Activated T-cell treated with anti-CD3 and anti-CD28 coated beads, Interleukin-2, amount 50 U/mL, for 24 hours (primary cell): ENCODE measurements around the gene ADAMTS10.
"Not testable (repeated sequence)": the region's sequence is repeated elsewhere in the genome, so short reads cannot be mapped to it uniquely, and the experiment has no call there.

ENCODE experiments used
- DNase-seq: peaks from one replicate; pipeline ENCODE4 v3.0.0-alpha.2; 2020
- H3K27ac Mint-ChIP-seq: 2 replicates; pipeline ENCODE4 v1.8.0; 2020; ENCODE audit warnings: mild to moderate bottlenecking, mixed read lengths
- H3K27me3 Mint-ChIP-seq: 2 replicates; pipeline ENCODE4 v1.8.0; 2020; ENCODE audit warnings: mixed read lengths
- H3K36me3 Mint-ChIP-seq: 2 replicates; pipeline ENCODE4 v1.8.0; 2020; ENCODE audit warnings: low read depth, mixed read lengths
- H3K4me1 Mint-ChIP-seq: 2 replicates; pipeline ENCODE4 v1.8.0; 2020; ENCODE audit warnings: low read depth, mixed read lengths
- H3K4me3 Mint-ChIP-seq: 2 replicates; pipeline ENCODE4 v1.8.0; 2020; ENCODE audit warnings: mild to moderate bottlenecking, moderate library complexity, mixed read lengths
- H3K9me3 Mint-ChIP-seq: 2 replicates; pipeline ENCODE4 v1.8.0; 2020; ENCODE audit warnings: mixed read lengths

The ADAMTS10 gene

GRCh38 chr19:8592231-8593009 lies 18.1 kb downstream of the ADAMTS10 start:
- H3K9me3 Mint-ChIP-seq = no peaks in the 10 kb centered on the region
- peak overlapping the region; percentile 69 for H3K4me3 Mint-ChIP-seq
- DNase-seq = peak; percentile 98
- H3K27ac Mint-ChIP-seq = peak overlapping the region; percentile 61
- H3K27me3 Mint-ChIP-seq = no peaks in the 10 kb centered on the region
- peaks cover 22% of the 10 kb centered on the region for H3K4me1 Mint-ChIP-seq
- H3K36me3 Mint-ChIP-seq = peaks cover 3% of the 10 kb centered on the region

DNA sequence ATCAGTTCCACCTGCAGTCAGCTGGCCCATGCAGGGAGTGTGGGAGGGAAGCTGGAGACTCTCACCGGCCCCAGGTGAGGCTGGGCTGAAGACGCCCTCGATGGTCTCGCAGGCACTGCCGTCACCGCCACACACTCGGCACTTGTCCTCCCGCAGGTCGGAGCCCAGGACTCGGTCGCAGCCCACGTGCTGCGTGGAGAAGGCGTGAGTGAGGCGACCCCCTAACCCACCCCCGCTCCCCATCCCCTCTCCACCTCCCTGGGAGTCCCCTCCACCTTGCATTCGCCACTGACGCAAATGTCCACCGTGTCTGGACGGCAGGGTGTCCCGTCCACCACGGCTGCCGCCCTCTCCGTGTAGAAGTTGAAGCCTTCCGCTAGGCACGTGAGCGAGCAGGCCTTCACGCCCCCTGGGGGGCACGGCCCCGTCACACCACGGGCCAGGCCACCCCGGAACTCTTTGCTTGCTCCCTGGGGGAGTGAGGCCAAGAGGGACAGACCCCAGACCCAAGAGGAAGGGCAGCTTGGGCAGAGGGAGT lies 21.3 kb downstream of the ADAMTS10 start:
- Mint-ChIP-seq H3K27ac (no peak overlapping the region), H3K36me3 (no peaks in the 10 kb centered on the region), H3K9me3 (no peaks in the 10 kb centered on the region), H3K4me1 (peaks cover 18% of the 10 kb centered on the region), H3K4me3 (no peak overlapping the region), H3K27me3 (no peaks in the 10 kb centered on the region)
- no peak for DNase-seq

DNA sequence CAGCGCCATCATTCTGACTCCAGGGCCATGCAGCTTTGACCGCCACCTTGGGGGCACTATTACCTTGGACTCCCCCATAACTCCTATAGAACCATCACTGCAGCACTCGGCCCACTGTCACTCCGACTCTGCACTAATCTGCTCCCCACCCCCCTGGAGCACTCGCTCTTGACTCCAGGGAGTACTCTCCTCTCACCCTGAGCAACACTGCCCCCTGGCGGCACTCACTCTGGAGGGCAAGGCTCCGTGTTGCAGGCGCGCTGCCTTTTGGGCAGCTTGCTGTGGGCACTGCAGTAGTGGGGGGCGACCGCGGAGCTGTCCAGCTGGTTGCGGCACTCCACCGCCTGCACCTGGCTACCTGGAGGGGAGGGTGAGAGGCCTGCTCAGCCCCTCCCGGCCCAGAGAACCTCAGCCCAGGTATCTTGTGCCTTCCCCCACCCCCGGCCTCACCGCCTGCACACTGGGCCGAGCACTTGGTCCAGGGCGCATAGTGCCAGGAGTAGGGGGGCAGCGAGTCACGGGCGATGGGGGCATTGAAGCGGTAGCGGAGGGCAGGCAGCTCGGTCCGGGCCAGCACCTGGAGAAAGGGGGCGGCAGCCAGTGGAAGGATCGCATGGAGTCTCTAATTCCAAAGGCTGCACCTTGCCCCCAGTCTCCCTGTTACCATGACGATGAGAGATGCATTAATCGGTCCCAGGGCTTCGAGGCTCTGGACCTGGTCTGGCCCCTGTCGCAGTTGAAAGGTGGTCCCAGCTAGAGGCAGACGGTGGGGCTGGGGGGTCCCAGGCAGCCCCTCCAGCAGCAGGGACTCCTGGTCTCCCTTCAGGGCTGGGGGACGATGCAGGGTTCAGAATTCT lies 24.4 kb downstream of the ADAMTS10 start:
- Mint-ChIP-seq H3K36me3 (no peaks in the 10 kb centered on the region), H3K9me3 (no peaks in the 10 kb centered on the region), H3K4me1 (no peaks in the 10 kb centered on the region), H3K27me3 (no peaks in the 10 kb centered on the region), H3K4me3 (no peak overlapping the region), H3K27ac (no peak overlapping the region)
- DNase-seq = peak; percentile 69

DNA sequence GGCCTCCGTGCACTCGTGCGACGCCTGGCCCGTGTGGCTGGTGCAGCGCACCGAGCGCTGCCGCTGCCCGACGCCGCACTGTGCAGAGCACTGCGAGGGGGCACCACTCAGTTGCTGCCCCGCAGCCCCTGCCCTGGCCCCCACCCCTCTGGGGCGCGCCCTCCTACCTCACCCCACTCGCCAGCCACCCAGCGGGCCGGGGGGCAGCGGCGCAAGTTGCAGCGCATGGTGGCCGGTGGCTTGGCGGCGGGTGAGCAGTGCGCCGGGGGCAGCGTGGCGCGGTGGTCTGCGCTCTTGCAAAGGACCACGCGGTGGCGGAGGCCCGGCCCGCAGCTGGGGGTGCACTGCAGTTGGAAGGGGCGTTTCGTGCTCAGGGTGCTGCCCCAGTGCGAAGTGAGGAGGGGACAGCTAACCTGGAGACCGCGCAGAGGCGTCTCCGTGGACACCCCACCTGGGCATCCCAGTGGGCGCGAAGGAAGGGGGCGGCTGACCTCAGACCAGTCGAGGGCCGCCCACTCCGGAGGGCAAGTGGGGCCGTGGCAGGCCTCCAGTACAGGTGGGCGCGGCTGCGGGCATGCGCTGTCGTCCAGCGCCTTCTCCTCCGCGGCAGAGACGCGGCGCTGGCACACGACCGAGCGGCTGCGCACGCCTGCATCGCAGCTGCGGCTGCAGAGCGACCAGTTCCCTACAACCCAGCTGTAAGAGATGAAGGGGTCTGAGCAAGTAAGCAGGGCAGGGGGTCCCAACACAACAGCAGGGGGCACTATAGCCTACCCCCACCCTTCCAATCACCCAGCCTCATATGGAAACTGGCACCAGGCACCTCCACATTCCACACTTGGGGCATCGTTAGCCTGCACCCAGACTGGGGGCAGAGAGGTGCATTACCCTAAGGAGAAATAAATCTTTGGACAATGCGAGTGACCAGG lies 25.3 kb downstream of the ADAMTS10 start:
- DNase-seq = no peak
- Mint-ChIP-seq H3K9me3 (no peaks in the 10 kb centered on the region), H3K27me3 (no peaks in the 10 kb centered on the region), H3K27ac (no peak overlapping the region), H3K4me3 (no peak overlapping the region), H3K36me3 (no peaks in the 10 kb centered on the region), H3K4me1 (peaks cover 1% of the 10 kb centered on the region)

GRCh38 chr19:8580710-8581281 lies 29.7 kb downstream of the ADAMTS10 start:
- H3K4me3 Mint-ChIP-seq = no peak overlapping the region
- peaks cover 2% of the 10 kb centered on the region for H3K27me3 Mint-ChIP-seq
- H3K36me3 Mint-ChIP-seq = no peaks in the 10 kb centered on the region
- peak; percentile 91 for DNase-seq
- no peak overlapping the region for H3K27ac Mint-ChIP-seq
- no peaks in the 10 kb centered on the region for H3K9me3 Mint-ChIP-seq
- H3K4me1 Mint-ChIP-seq = peaks cover 35% of the 10 kb centered on the region

GRCh38 chr19:8578642-8579265 lies 31.8 kb downstream of the ADAMTS10 start:
- Mint-ChIP-seq H3K4me3 (no peak overlapping the region), H3K9me3 (no peaks in the 10 kb centered on the region), H3K36me3 (no peaks in the 10 kb centered on the region), H3K4me1 (peaks cover 52% of the 10 kb centered on the region), H3K27me3 (peaks cover 2% of the 10 kb centered on the region), H3K27ac (peak overlapping the region; percentile 56)
- DNase-seq = peak; percentile 89

- peak overlapping the region; percentile 79 for H3K4me3 Mint-ChIP-seq
- peaks cover 59% of the 10 kb centered on the region for H3K4me1 Mint-ChIP-seq
- no peak for DNase-seq
- H3K27ac Mint-ChIP-seq = peak overlapping the region; percentile 83
- H3K27me3 Mint-ChIP-seq = peaks cover 2% of the 10 kb centered on the region
- H3K9me3 Mint-ChIP-seq = no peaks in the 10 kb centered on the region
- H3K36me3 Mint-ChIP-seq = no peaks in the 10 kb centered on the region
Measured at GRCh38 chr19:8577741-8578140, 32.8 kb downstream of the ADAMTS10 start.

DNA sequence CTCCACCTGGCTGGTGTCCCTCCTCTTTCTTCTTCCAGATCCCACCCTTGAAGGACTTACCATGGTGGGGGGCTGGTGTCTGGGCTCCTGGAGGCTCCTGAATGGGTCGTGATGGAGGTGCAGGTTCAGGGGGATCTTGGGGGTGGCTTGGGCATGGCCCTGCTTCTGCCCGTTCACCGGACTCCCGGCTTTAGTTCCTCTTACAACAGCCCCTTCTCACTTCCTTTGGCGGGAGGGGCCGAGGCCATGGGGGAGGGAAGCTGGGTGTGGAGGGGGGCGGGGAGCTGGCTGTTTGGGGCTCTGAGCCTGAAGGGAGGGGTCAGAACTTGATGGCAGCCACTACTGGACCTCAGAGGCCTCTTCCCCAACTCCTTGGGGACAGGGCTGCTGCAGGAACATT lies 33.3 kb downstream of the ADAMTS10 start, which contains the start of gene MYO1F:
Gene MYO1F, minus strand, starts transcription at position 196 of the 400 bp plus-strand sequence. Its CDS starts 133 bp downstream, at position 63.
- Mint-ChIP-seq H3K4me1 (peaks cover 62% of the 10 kb centered on the region), H3K36me3 (no peaks in the 10 kb centered on the region), H3K27ac (peak within 1 kb of the TSS; percentile 83), H3K9me3 (no peaks in the 10 kb centered on the region), H3K4me3 (peak within 1 kb of the TSS; percentile 79), H3K27me3 (peaks cover 2% of the 10 kb centered on the region)
- DNase-seq = no peak

GRCh38 chr19:8576273-8576993 lies 34.1 kb downstream of the ADAMTS10 start:
- H3K9me3 Mint-ChIP-seq = no peaks in the 10 kb centered on the region
- DNase-seq = peak; percentile 57
- H3K27ac Mint-ChIP-seq = peak overlapping the region; percentile 83
- peaks cover 66% of the 10 kb centered on the region for H3K4me1 Mint-ChIP-seq
- peaks cover 2% of the 10 kb centered on the region for H3K27me3 Mint-ChIP-seq
- peak overlapping the region; percentile 79 for H3K4me3 Mint-ChIP-seq
- H3K36me3 Mint-ChIP-seq = no peaks in the 10 kb centered on the region

DNA sequence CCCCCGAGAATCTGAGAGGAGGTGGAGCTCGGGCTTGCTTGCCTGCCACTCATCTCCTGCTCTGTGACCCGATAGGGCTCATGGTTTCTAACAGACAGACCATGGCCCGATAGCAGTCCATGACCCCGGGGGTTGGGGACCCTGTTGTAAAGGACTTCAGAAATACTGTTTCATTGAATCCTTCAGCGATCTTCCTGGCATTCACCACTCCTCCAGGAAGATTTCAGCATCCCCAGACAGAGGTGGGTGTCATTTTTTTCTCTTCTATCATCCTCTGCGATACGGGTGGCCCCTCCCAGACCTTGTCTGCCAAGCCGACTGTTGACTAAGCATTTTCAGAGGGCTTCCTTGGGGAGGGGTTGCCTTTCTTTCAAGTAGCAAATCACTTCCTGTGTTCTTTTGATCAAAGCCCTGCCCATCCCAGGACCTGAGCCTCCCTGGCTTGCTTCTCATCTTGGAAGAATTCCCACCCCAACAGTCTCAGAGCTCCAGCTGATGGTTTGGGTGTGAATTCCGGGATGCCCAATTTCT lies 35.0 kb downstream of the ADAMTS10 start:
- Mint-ChIP-seq H3K36me3 (no peaks in the 10 kb centered on the region), H3K4me1 (peaks cover 73% of the 10 kb centered on the region), H3K27ac (peak overlapping the region; percentile 83), H3K4me3 (peak overlapping the region; percentile 79), H3K27me3 (peaks cover 2% of the 10 kb centered on the region), H3K9me3 (no peaks in the 10 kb centered on the region)
- DNase-seq = peak; percentile 62

GRCh38 chr19:8574619-8574922 lies 35.9 kb downstream of the ADAMTS10 start:
- peaks cover 80% of the 10 kb centered on the region for H3K4me1 Mint-ChIP-seq
- peak overlapping the region; percentile 50 for H3K27ac Mint-ChIP-seq
- not testable (repeated sequence) for H3K27me3 Mint-ChIP-seq, DNase-seq, H3K9me3 Mint-ChIP-seq, H3K36me3 Mint-ChIP-seq
- H3K4me3 Mint-ChIP-seq = peak overlapping the region; percentile 79

DNA sequence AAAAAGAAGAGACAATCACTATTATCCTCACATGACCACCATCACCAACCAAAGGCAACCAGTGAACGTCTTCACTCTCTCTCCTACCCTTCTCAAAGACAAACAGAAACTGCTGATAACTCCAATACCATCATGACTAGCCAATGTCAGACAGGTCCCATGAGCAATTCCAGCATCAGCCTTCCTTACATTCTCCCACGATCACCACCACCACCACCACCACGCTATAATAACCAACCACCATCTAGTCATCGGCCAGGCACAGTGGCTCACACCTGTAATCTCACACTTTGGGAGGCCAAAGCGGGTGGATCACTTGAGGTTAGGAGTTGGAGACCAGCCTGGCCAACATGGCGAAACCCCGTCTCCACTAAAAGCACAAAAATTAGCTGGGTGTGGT lies 37.2 kb downstream of the ADAMTS10 start:
- peak overlapping the region; percentile 61 for H3K27ac Mint-ChIP-seq
- H3K27me3 Mint-ChIP-seq = no peaks in the 10 kb centered on the region
- no peaks in the 10 kb centered on the region for H3K36me3 Mint-ChIP-seq
- H3K9me3 Mint-ChIP-seq = no peaks in the 10 kb centered on the region
- peaks cover 82% of the 10 kb centered on the region for H3K4me1 Mint-ChIP-seq
- peak overlapping the region; percentile 28 for H3K4me3 Mint-ChIP-seq
- DNase-seq = no peak

- peaks cover 72% of the 10 kb centered on the region for H3K4me1 Mint-ChIP-seq
- no peaks in the 10 kb centered on the region for H3K9me3 Mint-ChIP-seq
- DNase-seq = peak; percentile 59
- H3K27me3 Mint-ChIP-seq = no peaks in the 10 kb centered on the region
- H3K36me3 Mint-ChIP-seq = no peaks in the 10 kb centered on the region
- H3K27ac Mint-ChIP-seq = peak overlapping the region; percentile 76
- peak overlapping the region; percentile 51 for H3K4me3 Mint-ChIP-seq
Measured at GRCh38 chr19:8571006-8571411, 39.5 kb downstream of the ADAMTS10 start.
